NCI-H2171 (cell line): ENCODE results near the gene ZNF473.
A peak's percentile ranks its signal among the peaks of the same experiment; 100 is the strongest.
"Not testable (repeated sequence)": the region's sequence is repeated elsewhere in the genome, so short reads cannot be mapped to it uniquely, and the experiment has no call there.

Source experiments
- DNase-seq: peaks from one replicate; lab custom pipeline; 2025; lab: John Stamatoyannopoulos, UW

The ZNF473 gene

DNA sequence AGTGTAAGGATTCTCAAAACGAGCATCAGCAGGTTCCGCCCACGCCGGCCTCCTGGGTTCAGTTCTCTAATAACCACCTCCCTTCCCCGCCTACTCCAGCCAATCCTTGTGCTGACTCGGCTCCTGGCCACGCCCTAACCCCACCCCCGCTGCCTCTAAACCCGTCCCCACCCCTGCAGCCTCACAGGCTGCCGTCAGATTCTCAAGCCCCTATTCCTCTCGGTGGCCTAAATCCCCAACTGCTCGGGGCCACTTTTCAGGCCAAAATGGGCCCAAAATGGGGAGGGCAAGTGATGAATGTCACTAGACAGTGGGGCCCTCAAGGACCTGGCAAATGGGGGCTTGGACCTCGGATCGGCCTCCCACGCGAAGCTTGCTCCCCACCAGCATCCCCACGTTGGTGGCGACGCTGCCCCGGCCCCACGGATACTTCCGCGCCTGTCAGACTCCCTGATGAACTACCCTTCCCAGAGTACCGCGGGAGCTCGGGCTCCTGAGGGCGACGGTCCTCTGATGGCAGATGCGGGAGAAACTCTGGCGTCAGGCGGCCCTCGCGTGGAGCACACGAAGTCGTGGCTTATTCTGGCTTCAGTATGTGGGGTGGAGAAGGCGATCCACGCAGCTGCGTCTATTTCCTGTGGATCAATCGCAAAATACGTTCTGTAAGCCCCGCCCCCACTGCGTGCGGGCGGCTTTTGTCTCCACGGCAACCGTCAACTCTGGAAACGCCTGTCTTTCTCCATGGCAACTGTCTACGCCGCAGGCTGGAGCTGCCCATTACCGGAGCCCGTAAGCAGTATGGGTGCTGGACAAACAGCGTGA is 24.8 kb downstream of the ZNF473 start:
- peak; percentile 55 for DNase-seq

DNA sequence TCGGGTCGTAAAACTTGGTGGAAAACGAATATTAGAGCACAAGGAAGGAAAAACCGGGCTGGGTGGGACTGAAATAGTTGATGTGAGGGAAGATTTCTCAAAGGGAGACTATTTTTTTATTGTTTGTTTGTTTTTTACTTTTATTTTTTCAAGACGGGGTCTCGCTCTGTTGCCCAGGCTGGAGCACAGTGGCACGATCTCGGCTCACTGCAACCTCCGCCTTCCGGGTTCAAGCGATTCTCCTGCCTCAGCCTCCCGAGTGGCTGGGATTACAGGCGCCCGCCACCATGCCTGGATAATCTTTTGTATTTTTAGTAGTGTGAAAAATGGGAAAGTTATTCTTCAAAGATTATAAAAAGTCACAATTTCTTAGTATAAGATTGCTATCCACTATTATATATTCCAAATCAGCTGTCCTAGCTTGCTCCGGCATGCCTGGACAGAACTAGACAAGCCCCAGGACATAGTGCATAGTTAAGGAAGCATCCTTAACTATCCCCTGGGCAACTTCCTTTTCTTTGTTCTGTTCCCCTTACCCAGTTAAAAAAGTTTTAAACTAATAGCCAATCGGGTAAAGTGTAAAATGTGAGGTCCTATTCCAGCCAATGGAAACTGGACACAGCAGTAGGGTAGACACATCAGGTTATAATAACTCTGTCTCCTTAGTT is 25.6 kb downstream of the ZNF473 start:
- not testable (repeated sequence) for DNase-seq

DNA sequence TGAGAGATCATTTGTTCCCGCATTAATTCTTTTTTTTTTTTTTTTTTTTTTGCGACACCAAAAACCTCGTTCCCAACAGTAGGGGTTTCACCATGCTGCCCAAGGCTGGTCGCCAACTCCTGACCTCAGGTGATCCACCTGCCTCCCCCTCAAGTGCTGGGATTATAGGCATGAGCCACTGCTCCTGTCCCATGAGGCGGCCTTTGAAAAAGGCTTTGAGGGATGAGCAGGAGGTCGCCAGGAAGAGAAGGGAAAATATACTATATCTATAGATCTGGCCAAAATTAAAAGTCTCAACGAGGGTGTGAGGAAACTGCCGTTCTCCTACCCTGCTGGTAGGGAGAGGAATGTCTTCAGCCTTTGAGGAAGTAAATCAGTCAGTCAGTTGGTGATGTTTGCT is 26.2 kb downstream of the ZNF473 start:
- DNase-seq, result no peak

DNA sequence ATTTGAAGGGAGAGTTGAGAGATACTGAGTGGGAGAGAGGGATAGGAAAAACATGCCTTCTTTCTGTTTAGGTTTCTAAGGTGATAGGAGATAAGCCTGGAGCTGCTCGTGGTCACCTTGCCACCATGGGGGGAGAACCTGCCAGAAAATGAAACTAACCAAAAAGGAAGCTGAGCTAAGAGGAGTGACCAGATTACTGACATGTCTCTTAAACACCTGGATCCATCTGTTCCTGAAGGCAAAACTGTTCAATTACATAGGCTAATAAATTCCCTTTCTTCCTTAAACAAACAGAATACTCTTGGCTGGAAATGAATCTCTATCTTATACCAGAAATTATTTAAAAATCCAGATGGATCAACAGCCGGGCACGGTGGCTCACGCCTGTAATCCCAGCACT is 27.3 kb downstream of the ZNF473 start:
- no peak for DNase-seq

DNA sequence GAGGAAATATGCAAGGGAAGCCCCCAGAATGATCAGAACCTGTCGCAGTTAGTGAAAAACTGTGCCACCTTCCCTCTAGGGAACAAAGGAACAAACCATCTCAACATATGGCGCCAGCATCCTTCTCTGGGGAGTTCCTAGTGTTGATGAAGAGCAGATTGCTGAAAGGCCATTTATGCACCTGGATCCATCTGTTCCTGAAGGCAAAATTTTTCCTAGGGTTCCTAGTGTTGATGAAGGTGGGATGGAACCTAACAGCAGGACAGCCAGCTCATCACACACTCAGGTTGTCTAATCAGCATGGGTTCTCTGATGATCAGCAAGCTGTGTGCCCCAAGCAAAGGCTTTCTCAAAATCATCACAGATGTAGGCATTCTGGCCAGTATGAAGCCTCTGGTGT is 32.6 kb downstream of the ZNF473 start:
- DNase-seq, result no peak

DNA sequence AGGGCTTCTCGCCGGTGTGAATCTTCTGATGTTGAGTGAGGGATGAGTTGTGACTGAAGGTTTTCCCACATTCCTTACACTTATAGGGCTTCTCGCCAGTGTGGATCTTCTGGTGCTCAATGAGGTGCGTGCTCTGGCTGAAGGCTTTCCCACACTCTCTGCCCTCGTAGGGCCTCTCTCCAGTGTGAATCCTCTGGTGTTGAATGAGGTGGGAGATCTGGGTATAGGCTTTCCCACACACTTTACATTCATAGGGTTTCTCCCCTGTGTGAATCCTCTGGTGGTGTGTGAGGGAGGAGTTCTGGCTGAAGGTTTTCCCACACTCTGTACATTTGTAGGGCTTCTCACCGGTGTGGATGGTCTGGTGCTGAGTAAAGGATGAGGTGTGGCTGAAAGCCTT is 33.2 kb downstream of the ZNF473 start:
- no peak for DNase-seq

- no peak for DNase-seq
Observed at GRCh38 chr19:50060107-50060506, 34.3 kb downstream of the ZNF473 start.

GRCh38 chr19:50061650-50062049 is 35.8 kb downstream of the ZNF473 start:
- no peak for DNase-seq

- no peak for DNase-seq
Observed at GRCh38 chr19:50065938-50066337, 40.1 kb downstream of the ZNF473 start.

- DNase-seq, result no peak
Observed at GRCh38 chr19:50067575-50067974, 41.8 kb downstream of the ZNF473 start.

DNA sequence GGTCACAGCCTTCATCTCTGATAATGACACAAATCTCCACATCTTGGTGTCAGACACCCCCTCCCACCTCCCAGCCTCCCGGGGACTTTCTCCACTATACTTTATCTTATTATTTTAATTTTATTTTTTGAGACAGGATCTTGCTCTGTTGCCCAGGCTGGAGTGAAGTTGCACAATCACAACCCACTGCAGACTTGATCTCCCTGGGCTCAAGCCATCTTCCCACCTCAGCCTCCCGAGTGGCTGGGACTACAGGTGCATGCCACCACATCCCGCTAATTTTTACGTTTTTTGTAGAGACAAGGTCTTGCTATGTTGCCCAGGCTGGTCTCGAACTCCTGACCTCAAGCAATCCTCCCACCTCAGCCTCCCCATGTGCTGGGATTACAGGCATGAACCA is 42.6 kb downstream of the ZNF473 start:
- not testable (repeated sequence) for DNase-seq

- DNase-seq, result not testable (repeated sequence)
Observed at GRCh38 chr19:50075076-50075475, 49.3 kb downstream of the ZNF473 start.

DNA sequence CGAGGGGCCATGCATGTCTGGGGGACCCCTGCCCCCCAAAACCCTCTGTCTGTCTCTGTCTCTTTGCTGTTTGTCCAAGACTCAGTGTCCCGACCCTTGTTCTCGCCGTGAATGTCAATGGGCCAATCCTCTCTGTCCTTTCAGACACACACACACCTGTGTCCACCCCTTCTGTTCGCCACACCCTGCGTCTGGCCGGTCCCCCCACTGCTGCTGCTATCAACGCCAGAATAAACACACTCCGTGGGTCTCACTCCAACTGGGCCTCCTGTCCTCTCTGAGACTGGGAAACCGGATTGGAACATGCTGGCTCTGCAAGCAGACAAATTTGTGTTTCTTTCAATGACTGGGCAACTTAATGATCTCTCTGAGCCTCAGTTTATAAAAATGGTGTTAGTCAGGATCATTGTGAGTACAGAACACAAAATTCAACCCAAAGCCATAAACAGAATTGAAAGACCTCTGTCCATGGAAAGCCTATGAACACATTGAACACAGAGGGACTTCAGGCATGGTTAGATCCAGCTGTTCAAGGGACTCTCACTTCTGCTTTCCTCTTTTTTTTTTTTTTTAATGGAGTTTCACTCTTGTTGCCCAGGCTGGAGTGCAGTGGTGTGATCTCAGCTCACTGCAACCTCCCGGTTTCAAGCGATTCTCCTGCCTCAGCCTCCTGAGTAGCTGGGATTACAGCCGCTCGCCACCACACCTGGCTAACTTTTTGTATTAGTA is 50.0 kb downstream of the ZNF473 start:
- not testable (repeated sequence) for DNase-seq

DNA sequence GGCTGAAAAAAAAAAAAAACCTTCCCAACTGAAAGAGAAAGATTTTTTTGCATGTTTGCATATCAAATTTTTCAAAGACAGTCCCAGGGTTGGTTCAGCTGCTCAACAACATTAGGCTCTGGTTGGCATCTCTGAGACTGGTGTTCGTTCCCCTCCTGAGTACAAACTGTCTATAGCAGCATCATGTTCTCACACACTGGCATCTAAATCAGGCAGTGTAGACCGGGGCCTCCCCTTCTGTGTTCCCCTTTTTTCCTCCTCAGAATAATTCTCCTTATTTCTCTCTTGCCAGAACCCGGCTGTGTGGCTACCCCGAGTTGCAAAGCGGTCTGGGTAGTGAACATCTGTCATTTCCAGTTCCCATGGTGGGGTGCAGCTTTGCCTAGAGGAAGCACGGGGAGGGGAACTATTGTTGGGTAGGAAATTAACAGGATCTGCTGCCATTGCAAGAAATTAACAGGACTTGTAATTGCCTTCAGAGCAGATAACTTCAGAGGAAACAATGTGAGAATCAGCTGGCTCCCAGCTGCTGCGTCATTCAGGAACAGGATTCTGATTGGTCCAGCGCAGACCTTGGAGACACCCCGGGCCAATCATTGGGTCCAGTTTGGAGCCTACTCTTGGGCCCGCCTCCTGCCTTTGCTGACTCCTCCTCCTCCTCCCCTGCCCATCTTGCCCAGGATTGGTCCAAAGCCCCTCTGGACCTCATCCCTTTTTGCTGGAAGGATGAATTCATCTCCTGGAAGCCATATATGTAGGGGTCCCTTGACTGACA is 51.0 kb downstream of the ZNF473 start:
- not testable (repeated sequence) for DNase-seq

DNA sequence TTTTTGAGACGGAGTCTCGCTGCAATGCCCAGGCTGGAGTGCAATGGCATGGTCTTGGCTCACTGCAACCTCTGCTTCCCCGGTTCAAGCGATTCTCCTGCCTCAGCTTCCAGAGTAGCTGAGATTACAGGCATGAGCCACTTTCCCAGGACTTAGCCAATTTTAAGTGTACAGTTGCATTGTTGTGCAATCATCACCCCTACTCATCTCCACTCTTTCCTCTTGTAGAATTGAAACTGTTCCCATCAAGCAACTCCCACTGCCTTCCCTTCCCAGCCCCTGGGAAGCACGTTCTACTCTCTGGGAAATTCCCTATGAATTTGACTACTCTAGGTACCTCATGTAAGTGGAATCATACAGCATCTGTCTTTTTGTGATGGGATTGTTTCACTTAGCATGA is 53.2 kb downstream of the ZNF473 start:
- DNase-seq, result not testable (repeated sequence)

DNA sequence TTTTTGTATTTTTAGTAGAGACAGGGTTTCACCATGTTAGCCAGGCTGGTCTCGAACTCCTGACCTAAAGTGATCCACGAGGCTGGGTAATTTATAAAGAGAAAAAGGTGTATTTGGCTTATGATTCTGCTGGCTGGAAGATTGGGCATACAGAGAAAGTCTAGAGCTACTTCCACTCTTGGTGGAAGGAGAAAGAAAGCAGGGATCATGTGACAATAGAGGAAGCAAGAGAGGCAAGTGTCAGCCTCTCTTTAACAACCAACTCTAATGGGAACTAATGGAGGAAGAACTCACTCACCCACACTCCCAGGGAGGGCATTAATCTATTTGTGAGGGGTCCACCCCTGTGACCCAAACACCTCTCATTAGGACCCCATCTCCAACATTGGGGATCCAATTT is 58.6 kb downstream of the ZNF473 start:
- not testable (repeated sequence) for DNase-seq

GRCh38 chr19:50087153-50087552 is 61.3 kb downstream of the ZNF473 start:
- DNase-seq, result not testable (repeated sequence)

DNA sequence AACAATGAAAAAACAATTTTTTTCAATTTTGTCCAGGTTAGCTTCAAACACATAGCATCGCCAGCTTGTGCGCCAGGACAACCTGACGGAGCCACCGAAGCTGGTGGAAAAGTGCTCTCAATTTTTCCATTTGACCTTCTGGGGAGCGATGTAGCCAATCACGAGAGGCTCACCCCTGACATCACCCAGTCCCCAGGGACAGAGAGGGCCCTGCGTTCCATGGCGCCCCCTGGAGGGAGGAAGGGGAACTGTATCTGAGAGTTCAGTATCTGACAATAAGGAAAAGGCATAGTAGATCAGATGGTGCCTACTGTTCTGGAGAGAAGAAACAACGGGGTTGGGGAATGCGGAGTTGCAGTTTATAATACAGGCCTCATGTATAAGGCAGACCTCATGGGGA is 64.9 kb downstream of the ZNF473 start:
- not testable (repeated sequence) for DNase-seq

DNA sequence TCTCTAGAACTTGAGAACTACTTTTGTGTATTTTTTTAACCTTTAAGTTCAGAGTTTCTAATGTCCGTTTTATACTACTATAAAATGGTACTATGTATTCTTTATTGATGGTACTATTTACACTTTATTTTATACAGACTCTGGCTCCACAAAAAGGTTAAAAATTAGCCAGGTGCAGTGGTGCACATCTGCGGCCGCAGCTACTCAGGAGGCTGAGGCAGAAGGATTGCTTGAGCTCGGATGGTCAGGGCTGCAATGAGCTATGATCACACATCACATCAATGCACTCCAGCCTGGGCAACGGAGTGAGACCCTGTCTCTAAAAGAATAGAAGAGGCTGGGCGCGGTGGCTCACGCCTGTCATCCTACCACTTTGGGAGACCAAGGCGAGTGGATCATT is 66.0 kb downstream of the ZNF473 start:
- not testable (repeated sequence) for DNase-seq

DNA sequence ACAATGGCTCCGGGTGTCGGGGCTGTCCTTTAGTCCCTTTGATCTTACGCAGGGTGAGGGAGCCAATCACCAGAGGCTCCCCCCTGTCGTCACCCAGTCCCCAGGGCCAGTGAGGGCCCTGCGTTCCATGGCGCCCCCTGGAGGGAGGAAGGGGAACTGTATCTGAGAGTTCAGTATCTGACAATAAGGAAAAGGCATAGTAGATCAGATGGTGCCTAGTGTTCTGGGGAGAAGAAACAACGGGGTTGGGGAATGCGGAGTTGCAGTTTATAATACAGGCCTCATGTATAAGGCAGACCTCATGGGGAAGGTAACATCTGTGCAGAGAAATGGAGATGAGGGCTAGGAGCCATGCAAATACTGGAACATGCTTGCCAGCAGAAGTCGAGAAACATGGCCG is 66.8 kb downstream of the ZNF473 start:
- not testable (repeated sequence) for DNase-seq

DNA sequence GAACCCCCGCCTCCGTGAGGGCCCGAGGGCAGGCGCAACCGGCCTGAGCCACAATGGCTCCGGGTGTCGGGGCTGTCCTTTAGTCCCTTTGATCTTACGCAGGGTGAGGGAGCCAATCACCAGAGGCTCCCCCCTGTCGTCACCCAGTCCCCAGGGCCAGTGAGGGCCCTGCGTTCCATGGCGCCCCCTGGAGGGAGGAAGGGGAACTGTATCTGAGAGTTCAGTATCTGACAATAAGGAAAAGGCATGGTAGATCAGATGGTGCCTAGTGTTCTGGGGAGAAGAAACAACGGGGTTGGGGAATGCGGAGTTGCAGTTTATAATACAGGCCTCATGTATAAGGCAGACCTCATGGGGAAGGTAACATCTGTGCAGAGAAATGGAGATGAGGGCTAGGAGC is 72.1 kb downstream of the ZNF473 start:
- not testable (repeated sequence) for DNase-seq

- DNase-seq, result not testable (repeated sequence)
Observed at GRCh38 chr19:50098892-50099291, 73.1 kb downstream of the ZNF473 start.
